ENCODE measurements around the gene RAB12. TPM values are rescaled to one million over a fixed set of nuclear protein-coding genes. Genes with fewer than 3 reads are reported as not detected.

RAB12 gene
- total and polyA plus RNA-seq, 2 of the 13 experiments (the other 11 are each of a cell fraction or from before 2014, with no cell fraction given), result 9.5 to 25.3 TPM

GRCh38 chr18:8608795-8609658, at the start of gene RAB12 (continued):
- TF ChIP-seq ZBTB8A (CRISPR knock-in tag; IDR thresholded peaks at IDR 0.05; ENCODE audit: borderline replicate concordance, low read depth), result no peak
- TF ChIP-seq, protein P1, sequence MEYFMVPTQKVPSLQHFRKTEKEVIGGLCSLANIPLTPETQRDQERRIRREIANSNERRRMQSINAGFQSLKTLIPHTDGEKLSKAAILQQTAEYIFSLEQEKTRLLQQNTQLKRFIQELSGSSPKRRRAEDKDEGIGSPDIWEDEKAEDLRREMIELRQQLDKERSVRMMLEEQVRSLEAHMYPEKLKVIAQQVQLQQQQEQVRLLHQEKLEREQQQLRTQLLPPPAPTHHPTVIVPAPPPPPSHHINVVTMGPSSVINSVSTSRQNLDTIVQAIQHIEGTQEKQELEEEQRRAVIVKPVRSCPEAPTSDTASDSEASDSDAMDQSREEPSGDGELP (IDR thresholded peaks at IDR 0.05; ENCODE audit: borderline replicate concordance, low read depth), result no peak
- no peak for TF ChIP-seq HNRNPL (IDR thresholded peaks at IDR 0.05; ENCODE audit: low read depth, low read length)
- TF ChIP-seq MAFG (CRISPR knock-in tag; IDR thresholded peaks at IDR 0.05), result no peak
- no peak for TF ChIP-seq FOXC1 (CRISPR knock-in tag; IDR thresholded peaks at IDR 0.05; ENCODE audit: borderline replicate concordance)
- no peak for TF ChIP-seq NCOA5 (CRISPR knock-in tag; IDR thresholded peaks at IDR 0.05)
- TF ChIP-seq ZC3H13 (CRISPR knock-in tag; IDR thresholded peaks at IDR 0.05), result no peak
- TF ChIP-seq, protein P2, sequence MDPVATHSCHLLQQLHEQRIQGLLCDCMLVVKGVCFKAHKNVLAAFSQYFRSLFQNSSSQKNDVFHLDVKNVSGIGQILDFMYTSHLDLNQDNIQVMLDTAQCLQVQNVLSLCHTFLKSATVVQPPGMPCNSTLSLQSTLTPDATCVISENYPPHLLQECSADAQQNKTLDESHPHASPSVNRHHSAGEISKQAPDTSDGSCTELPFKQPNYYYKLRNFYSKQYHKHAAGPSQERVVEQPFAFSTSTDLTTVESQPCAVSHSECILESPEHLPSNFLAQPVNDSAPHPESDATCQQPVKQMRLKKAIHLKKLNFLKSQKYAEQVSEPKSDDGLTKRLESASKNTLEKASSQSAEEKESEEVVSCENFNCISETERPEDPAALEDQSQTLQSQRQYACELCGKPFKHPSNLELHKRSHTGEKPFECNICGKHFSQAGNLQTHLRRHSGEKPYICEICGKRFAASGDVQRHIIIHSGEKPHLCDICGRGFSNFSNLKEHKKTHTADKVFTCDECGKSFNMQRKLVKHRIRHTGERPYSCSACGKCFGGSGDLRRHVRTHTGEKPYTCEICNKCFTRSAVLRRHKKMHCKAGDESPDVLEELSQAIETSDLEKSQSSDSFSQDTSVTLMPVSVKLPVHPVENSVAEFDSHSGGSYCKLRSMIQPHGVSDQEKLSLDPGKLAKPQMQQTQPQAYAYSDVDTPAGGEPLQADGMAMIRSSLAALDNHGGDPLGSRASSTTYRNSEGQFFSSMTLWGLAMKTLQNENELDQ (CRISPR knock-in tag; IDR thresholded peaks at IDR 0.05; ENCODE audit: borderline replicate concordance), result no peak
- TF ChIP-seq NAIF1 (CRISPR knock-in tag; IDR thresholded peaks at IDR 0.05; ENCODE audit: borderline replicate concordance), result no peak
- TF ChIP-seq NONO (IDR thresholded peaks at IDR 0.05), result no peak
- TF ChIP-seq NONO (CRISPR knock-in tag; conservative IDR thresholded peaks at IDR 0.05), result no peak
- no peak for TF ChIP-seq JDP2 (CRISPR knock-in tag; IDR thresholded peaks at IDR 0.05; ENCODE audit: borderline replicate concordance)
- TF ChIP-seq ATF5 (CRISPR knock-in tag; IDR thresholded peaks at IDR 0.05; ENCODE audit: low read depth), result no peak
- TF ChIP-seq ZNF558 (CRISPR knock-in tag; IDR thresholded peaks at IDR 0.05; ENCODE audit: borderline replicate concordance), result no peak
- no peak for TF ChIP-seq RXRB (CRISPR knock-in tag; IDR thresholded peaks at IDR 0.05; ENCODE audit: borderline replicate concordance)
- no peak for TF ChIP-seq MTA1 (CRISPR knock-in tag; IDR thresholded peaks at IDR 0.05; ENCODE audit: borderline replicate concordance)
- TF ChIP-seq SRSF1 (optimal IDR thresholded peaks at IDR 0.05; ENCODE audit: low read depth, low read length), result no peak
- TF ChIP-seq GATAD1 (CRISPR knock-in tag; IDR thresholded peaks at IDR 0.05), result peak; percentile 81
- no peak for TF ChIP-seq ZSCAN22 (CRISPR knock-in tag; IDR thresholded peaks at IDR 0.05)
- peak; percentile 34; the same call in 1 of the 2 replicates for TF ChIP-seq HCFC1 (IDR thresholded peaks at IDR 0.05; ENCODE audit: low read depth, low read length)
- no peak for TF ChIP-seq POLR2AphosphoS2 (IDR thresholded peaks at IDR 0.05; ENCODE audit: low read depth, low read length)
- TF ChIP-seq CHCHD3 (CRISPR knock-in tag; IDR thresholded peaks at IDR 0.05), result no peak
- TF ChIP-seq ZNF615 (CRISPR knock-in tag; IDR thresholded peaks at IDR 0.05; ENCODE audit: borderline replicate concordance), result no peak
- TF ChIP-seq NFRKB (IDR thresholded peaks at IDR 0.05), result no peak
- TF ChIP-seq SMARCC2 (IDR thresholded peaks at IDR 0.05), result no peak

Data from HepG2 (cell line).